Endothelial cell of umbilical vein (primary cell): ENCODE results near the gene DBET. TPM values are rescaled to one million over a fixed set of nuclear protein-coding genes. Genes with fewer than 3 reads are reported as not detected.
"Not testable (repeated sequence)": the region's sequence is repeated elsewhere in the genome, so short reads cannot be mapped to it uniquely, and the experiment has no call there.

ENCODE experiments used
- BruUV-seq: library from RNA; stranded (reverse); fragments of 400-500 nt; replicated peaks from 2 replicates; lab custom pipeline; 2021; lab: Mats Ljungman, UMichigan
- CTCF ChIA-PET: fragments of 300-600, 350-600 bp; sonication (Branson Sonifier 250); formaldehyde crosslinking; loops from one replicate; lab custom pipeline; 2021; ENCODE audit warnings: antibody characterized with exemption, inconsistent platforms; lab: Charles Lee
- POLR2A ChIA-PET: fragments of 300-600, 350-600 bp; sonication (Branson Sonifier 250); formaldehyde crosslinking; loops from one replicate; lab custom pipeline; 2021; ENCODE audit warnings: antibody characterized with exemption, inconsistent platforms; lab: Charles Lee
- DNase-seq: peaks from one replicate; pipeline ENCODE4 v3.0.0-alpha.2; 2011; ENCODE audit warnings: low read depth, low spot score
- FAIRE-seq: peaks from 2 replicates; lab custom pipeline; 2011; peaks lifted over from hg19 to GRCh38; lab: Jason Lieb, UNC
- H2AFZ ChIP-seq: 2 replicates; pipeline ENCODE4 v1.6.0; 2012; ENCODE audit warnings: low read depth, low read length, control low read depth, inconsistent platforms
- H3K27ac ChIP-seq: 2 replicates; pipeline ENCODE4 v1.5.1; 2011; ENCODE audit warnings: low read depth, mild to moderate bottlenecking, control low read depth, low read length, moderate library complexity; ENCODE audit not compliant: insufficient read depth
- H3K27me3 ChIP-seq, 2 experiments: 2 replicates each; pipeline versions ENCODE4 v1.6.0 to v1.6.1; 2011; ENCODE audit warnings: low read length in 2 of 2, mixed read lengths in 1 of 2; ENCODE audit not compliant: control insufficient read depth in 2 of 2, insufficient read depth in 2 of 2
- H3K36me3 ChIP-seq, 2 experiments: 2 replicates in 1 of 2; 3 replicates in 1 of 2; pipeline ENCODE4 v1.5.1; 2011; ENCODE audit warnings: low read length in 2 of 2, mild to moderate bottlenecking in 1 of 2, moderate library complexity in 1 of 2; ENCODE audit not compliant: control insufficient read depth in 2 of 2, insufficient read depth in 2 of 2; ENCODE audit errors: extremely low read depth in 1 of 2
- H3K4me1 ChIP-seq: 3 replicates; pipeline ENCODE4 v1.5.1; 2011; ENCODE audit warnings: mild to moderate bottlenecking, low read length; ENCODE audit not compliant: control insufficient read depth, insufficient read depth; ENCODE audit errors: extremely low read depth
- H3K4me2 ChIP-seq: 2 replicates; pipeline ENCODE4 v1.6.1; 2011; ENCODE audit warnings: low read length, control low read depth, mixed read lengths; ENCODE audit not compliant: insufficient read depth
- H3K4me3 ChIP-seq, 3 experiments: fragments of 200-600 bp in 1 of 3; sonication (generic), shearing (Covaris generic) in 1 of 3; replicated peaks in 1 of 3; 2 replicates each; pipeline ENCODE4 v1.5.1; 2011 to 2016; ENCODE audit warnings: control low read depth in 3 of 3, low read length in 3 of 3, mild to moderate bottlenecking in 2 of 3, inconsistent platforms in 1 of 3, low read depth in 1 of 3, moderate library complexity in 1 of 3; ENCODE audit not compliant: insufficient read depth in 1 of 3
- H3K79me2 ChIP-seq: 2 replicates; pipeline ENCODE4 v1.6.0; 2012; ENCODE audit warnings: low read length, inconsistent platforms; ENCODE audit not compliant: control insufficient read depth, insufficient read depth
- H3K9ac ChIP-seq: replicated peaks from 2 replicates; pipeline ENCODE3; 2011; ENCODE audit warnings: low read length, control low read depth; ENCODE audit not compliant: insufficient read depth; ENCODE audit errors: extremely low read depth
- H3K9me1 ChIP-seq: replicated peaks from 3 replicates; pipeline ENCODE4 v1.6.0; 2011; ENCODE audit warnings: mild to moderate bottlenecking, low read length; ENCODE audit not compliant: control insufficient read depth, insufficient read depth; ENCODE audit errors: extremely low read depth
- H3K9me3 ChIP-seq: replicated peaks from 2 replicates; pipeline ENCODE4 v1.5.1; 2012; ENCODE audit warnings: low read length, inconsistent platforms; ENCODE audit not compliant: control insufficient read depth, insufficient read depth
- H4K20me1 ChIP-seq: replicated peaks from 2 replicates; pipeline ENCODE3; 2011; ENCODE audit warnings: mild to moderate bottlenecking, low read length; ENCODE audit not compliant: control insufficient read depth, insufficient read depth; ENCODE audit errors: extremely low read depth
- dilution Hi-C: fragments of 300-500 bp; cut with MboI; formaldehyde crosslinking; loops from one replicate; pipeline ENCODE4 v1.15.0; 2019; ENCODE audit warnings: low sequenced_read_pairs; ENCODE audit not compliant: extremely low pct_ligation_motif_present
- intact Hi-C: fragments of 100-400 bp; cut with micrococcal nuclease; formaldehyde crosslinking; loops from one replicate; pipeline ENCODE4 v1.10.0; 2022
- polyA plus RNA-seq, 4 experiments: library from polyadenylated mRNA; depleted of rRNA in 3 of 4; stranded (reverse) in 3 of 4; unstranded in 1 of 4; fragments of >200 nt; gene quantifications; 2 replicates each; pipeline versions ENCODE4 v1.2.1 to v1.2.3, GENCODE V29; 2011 to 2012; ENCODE audit warnings: missing spikeins in 1 of 4
- small RNA-seq: library from RNA; depleted of rRNA; stranded (forward); fragments of <200 nt; gene quantifications from one replicate; pipeline ENCODE3, GENCODE V24; 2012; ENCODE audit warnings: low replicate concordance, low read depth; ENCODE audit not compliant: insufficient read depth, insufficient read length
- total RNA-seq: library from RNA; stranded (reverse); gene quantifications from 2 replicates; pipeline ENCODE4 v1.2.3, GENCODE V29; 2021

DBET gene
- total and polyA plus RNA-seq, 2 donors (not counting 3 experiments of a cell fraction or from before 2014, with no cell fraction given) = not detected

DNA sequence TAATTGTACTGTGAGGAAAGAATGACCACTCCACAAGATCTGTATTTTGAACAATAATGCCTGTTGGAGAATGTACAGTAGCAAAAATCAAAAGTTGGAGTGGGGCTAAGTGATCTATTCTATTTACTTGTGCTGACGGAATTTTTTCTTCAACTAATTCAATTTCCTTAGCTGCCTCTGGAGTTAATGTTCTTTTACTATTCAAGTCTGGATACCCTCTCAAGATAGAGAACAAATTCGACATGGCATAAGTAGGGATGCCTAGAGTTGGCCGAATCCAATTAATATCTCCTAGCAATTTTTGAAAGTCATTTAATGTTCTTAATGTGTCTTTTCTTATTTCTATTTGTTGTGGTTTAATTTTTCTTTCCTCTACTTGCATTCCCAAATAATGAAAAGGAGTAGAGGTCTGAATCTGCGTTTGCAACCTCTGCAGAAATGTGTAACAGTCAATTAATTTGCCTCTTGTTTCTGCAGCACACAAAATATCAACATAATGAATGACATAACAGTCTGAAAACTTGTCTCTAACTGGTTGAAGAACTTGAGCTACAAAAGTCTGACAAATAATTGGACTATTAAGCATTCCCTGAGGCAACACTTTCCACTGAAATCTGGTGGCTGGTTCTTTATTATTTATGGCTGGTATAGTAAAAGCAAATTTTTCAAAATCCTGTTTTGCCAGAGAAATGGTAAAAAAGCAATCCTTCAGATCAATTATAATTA, 46.4 kb downstream of the DBET start:
- H3K4me1 ChIP-seq, H3K27me3 ChIP-seq, H3K27ac ChIP-seq, H2AFZ ChIP-seq, H4K20me1 ChIP-seq, H3K36me3 ChIP-seq, FAIRE-seq, H3K79me2 ChIP-seq, intact Hi-C loops, H3K9me1 ChIP-seq, H3K4me3 ChIP-seq, CTCF ChIA-PET, dilution Hi-C loops, BruUV-seq, H3K9ac ChIP-seq, H3K4me2 ChIP-seq, POLR2A ChIA-PET: not testable (repeated sequence)
- peak; percentile 21 for DNase-seq
- H3K9me3 ChIP-seq = peaks cover 23% of the 10 kb centered on the region

DNA sequence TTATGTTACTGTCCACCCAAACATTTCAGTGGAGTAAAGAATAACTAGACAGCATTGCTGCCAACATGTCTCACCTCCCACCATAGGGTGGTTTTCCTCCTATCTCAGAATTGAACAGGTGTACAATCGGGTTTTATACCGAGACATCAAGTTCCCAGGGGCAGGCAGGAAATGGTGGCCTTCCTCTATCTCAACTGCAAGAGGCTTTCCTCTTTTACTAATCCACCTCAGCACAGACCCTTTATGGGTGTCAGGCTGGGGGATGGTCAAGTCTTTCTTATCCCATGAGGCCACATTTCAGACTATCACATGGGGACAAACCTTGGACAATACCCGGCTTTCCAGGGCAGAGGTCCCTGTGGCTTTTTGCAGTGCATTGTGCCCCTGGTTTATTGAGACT, 48.6 kb downstream of the DBET start:
- CTCF ChIA-PET, H2AFZ ChIP-seq, H3K27me3 ChIP-seq, POLR2A ChIA-PET, dilution Hi-C loops, H3K9me1 ChIP-seq, H3K4me1 ChIP-seq, H3K27ac ChIP-seq, H3K36me3 ChIP-seq, DNase-seq, FAIRE-seq, H3K79me2 ChIP-seq, H3K4me2 ChIP-seq, H4K20me1 ChIP-seq, H3K9ac ChIP-seq, H3K4me3 ChIP-seq, BruUV-seq, intact Hi-C loops: not testable (repeated sequence)
- peaks cover 20% of the 10 kb centered on the region for H3K9me3 ChIP-seq

- CTCF ChIA-PET, H2AFZ ChIP-seq, H3K27me3 ChIP-seq, H3K4me3 ChIP-seq, intact Hi-C loops, DNase-seq, H3K4me1 ChIP-seq, H3K9me1 ChIP-seq, H3K27ac ChIP-seq, BruUV-seq, H3K9me3 ChIP-seq, H4K20me1 ChIP-seq, H3K79me2 ChIP-seq, H3K36me3 ChIP-seq, H3K4me2 ChIP-seq, FAIRE-seq, POLR2A ChIA-PET, dilution Hi-C loops, H3K9ac ChIP-seq: not testable (repeated sequence)
Measured at GRCh38 chr4:190114991-190115390, 50.7 kb downstream of the DBET start.

Small RNA genes within 50 kb of the gene (small RNA-seq; reads per million reads assigned to genes)
- not detected for gene RNA5SP174
- gene RNA5SP175 = not detected

Other genes with a start within 250 kb of the DBET start
- 36.1 and 40.3 TPM in 2 replicates for gene FRG1, start 123.6 kb upstream of the DBET start, total RNA-seq
- gene FRG1, start 123.6 kb upstream of the DBET start, polyA plus RNA-seq = 5.1 and 7.5 TPM in 2 replicates
- gene FRG2, start 37.2 kb upstream of the DBET start, total RNA-seq = not detected in 2 replicates
- gene FRG2, start 37.2 kb upstream of the DBET start, polyA plus RNA-seq = not detected in 2 replicates
- gene DUX4, start 109.3 kb downstream of the DBET start, total RNA-seq = not detected in 2 replicates
- gene DUX4, start 109.3 kb downstream of the DBET start, polyA plus RNA-seq = not detected in 2 replicates